ENCODE results near the gene TNNI2.
"Not testable (repeated sequence)": the region's sequence is repeated elsewhere in the genome, so short reads cannot be mapped to it uniquely, and the experiment has no call there.

GRCh38 chr11:1813356-1813755 lies 25.4 kb upstream of the TNNI2 start:
- not testable (repeated sequence) for TF ChIP-seq CTCF (IDR thresholded peaks at IDR 0.05; ENCODE audit: borderline replicate concordance, extremely low read depth, low read length, poor library complexity, severe bottlenecking); EZH2 (IDR thresholded peaks at IDR 0.05; ENCODE audit: borderline replicate concordance, low read depth, low read length, severe bottlenecking)

All from DND-41 (cell line).